Choroid plexus epithelial cell (primary cell): ENCODE measurements around the gene IGFBP5.
A peak's percentile ranks its signal among the peaks of the same experiment; 100 is the strongest.

ENCODE experiments used
- DNase-seq: peaks from one replicate; pipeline ENCODE4 v3.0.0-alpha.2; 2010; ENCODE audit warnings: low read depth
- H3K4me3 ChIP-seq: 2 replicates; pipeline ENCODE4 v1.5.1; 2011; ENCODE audit warnings: low read depth, mild to moderate bottlenecking, control low read depth, low read length, moderate library complexity
- TF ChIP-seq, protein P1 (sequence below): conservative IDR thresholded peaks from 2 replicates; pipeline ENCODE4 v1.5.1; 2011; ENCODE audit warnings: low read depth, mild to moderate bottlenecking, control low read depth, inconsistent platforms, low read length, moderate library complexity

Gene IGFBP5

GRCh38 chr2:216636551-216637450 is 58.5 kb downstream of the IGFBP5 start:
- TF ChIP-seq, protein P1, sequence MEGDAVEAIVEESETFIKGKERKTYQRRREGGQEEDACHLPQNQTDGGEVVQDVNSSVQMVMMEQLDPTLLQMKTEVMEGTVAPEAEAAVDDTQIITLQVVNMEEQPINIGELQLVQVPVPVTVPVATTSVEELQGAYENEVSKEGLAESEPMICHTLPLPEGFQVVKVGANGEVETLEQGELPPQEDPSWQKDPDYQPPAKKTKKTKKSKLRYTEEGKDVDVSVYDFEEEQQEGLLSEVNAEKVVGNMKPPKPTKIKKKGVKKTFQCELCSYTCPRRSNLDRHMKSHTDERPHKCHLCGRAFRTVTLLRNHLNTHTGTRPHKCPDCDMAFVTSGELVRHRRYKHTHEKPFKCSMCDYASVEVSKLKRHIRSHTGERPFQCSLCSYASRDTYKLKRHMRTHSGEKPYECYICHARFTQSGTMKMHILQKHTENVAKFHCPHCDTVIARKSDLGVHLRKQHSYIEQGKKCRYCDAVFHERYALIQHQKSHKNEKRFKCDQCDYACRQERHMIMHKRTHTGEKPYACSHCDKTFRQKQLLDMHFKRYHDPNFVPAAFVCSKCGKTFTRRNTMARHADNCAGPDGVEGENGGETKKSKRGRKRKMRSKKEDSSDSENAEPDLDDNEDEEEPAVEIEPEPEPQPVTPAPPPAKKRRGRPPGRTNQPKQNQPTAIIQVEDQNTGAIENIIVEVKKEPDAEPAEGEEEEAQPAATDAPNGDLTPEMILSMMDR = no peak

GRCh38 chr2:216635701-216636550 is 59.4 kb downstream of the IGFBP5 start:
- no peak for DNase-seq
- TF ChIP-seq, protein P1 = no peak
- peak overlapping the region; percentile 66 for H3K4me3 ChIP-seq

More at GRCh38 chr2:216636551-216637450, 58.5 kb downstream of the IGFBP5 start:
- peak; percentile 63 for DNase-seq
- H3K4me3 ChIP-seq = peak overlapping the region; percentile 66

- DNase-seq = peak; percentile 60
- TF ChIP-seq, protein P1 = peak; percentile 15
- peak overlapping the region; percentile 66 for H3K4me3 ChIP-seq
Observed at GRCh38 chr2:216635171-216635570, 60.2 kb downstream of the IGFBP5 start.

GRCh38 chr2:216634370-216635148 is 60.8 kb downstream of the IGFBP5 start:
- peak; percentile 63 for DNase-seq
- peak overlapping the region; percentile 66 for H3K4me3 ChIP-seq
- TF ChIP-seq, protein P1 = no peak

- TF ChIP-seq, protein P1 = no peak
- no peak for DNase-seq
- H3K4me3 ChIP-seq = peak overlapping the region; percentile 66
Observed at GRCh38 chr2:216633616-216634369, 61.6 kb downstream of the IGFBP5 start.
